K562 (cell line): ENCODE measurements around the gene NRXN2. TPM values are rescaled to one million over a fixed set of nuclear protein-coding genes. Genes with fewer than 3 reads are reported as not detected.

ENCODE experiments used
- ARID4B ChIP-seq: sonication (generic); formaldehyde crosslinking; IDR thresholded peaks from 2 replicates; pipeline ENCODE4 v1.8.0; 2022; ENCODE audit warnings: mild to moderate bottlenecking, missing genetic modification reagents
- ATF1 ChIP-seq, 2 experiments: fragments of 450-650 bp in 1 of 2; IDR thresholded peaks; 2 replicates each; pipeline ENCODE4 v1.6.1; 2016; ENCODE audit warnings: missing compliant biosample characterization in 1 of 2, missing genetic modification characterization in 1 of 2
- BRD4 ChIP-seq: fragments of 200-600 bp; sonication (generic); IDR thresholded peaks from 2 replicates; pipeline ENCODE4 v1.6.1; 2017; ENCODE audit warnings: inconsistent platforms
- CTCFL ChIP-seq: IDR thresholded peaks from 2 replicates; pipeline ENCODE4 v1.6.1; 2011; ENCODE audit warnings: borderline replicate concordance, low read depth, mild to moderate bottlenecking, moderate library complexity, low read length; ENCODE audit not compliant: insufficient read depth, poor library complexity, severe bottlenecking
- ESRRB ChIP-seq: fragments of 250-450 bp; sonication (Bioruptor Pico); IDR thresholded peaks from 2 replicates; pipeline ENCODE4 v1.5.0; 2020; ENCODE audit warnings: mild to moderate bottlenecking, moderate library complexity, borderline replicate concordance
- ETS1 ChIP-seq: conservative IDR thresholded peaks from 2 replicates; pipeline ENCODE4 v1.6.1; 2011; ENCODE audit warnings: low read depth, mild to moderate bottlenecking, low read length; ENCODE audit not compliant: control insufficient read depth
- HMG20A ChIP-seq: fragments of 450-650 bp; formaldehyde crosslinking; conservative IDR thresholded peaks from 2 replicates; pipeline ENCODE4 v1.4.0; 2020; ENCODE audit warnings: mild to moderate bottlenecking, mixed read lengths
- HNRNPL ChIP-seq: fragments of 200-400 bp; formaldehyde crosslinking; IDR thresholded peaks from 2 replicates; pipeline ENCODE4 v1.6.1; 2017; ENCODE audit warnings: low read depth, mild to moderate bottlenecking, low read length
- KLF1 ChIP-seq: fragments of 450-650 bp; IDR thresholded peaks from 2 replicates; pipeline ENCODE4 v1.6.1; 2016; ENCODE audit warnings: missing genetic modification characterization, missing compliant biosample characterization
- KLF16 ChIP-seq: IDR thresholded peaks from 2 replicates; pipeline ENCODE4 v1.6.1; 2016; ENCODE audit warnings: antibody characterized with exemption
- PATZ1 ChIP-seq: fragments of 250-450 bp; sonication (Bioruptor Pico); IDR thresholded peaks from 2 replicates; pipeline ENCODE4 v1.5.0; 2020; ENCODE audit warnings: mild to moderate bottlenecking, borderline replicate concordance
- POLR2A ChIP-seq: fragments of 450-650 bp; conservative IDR thresholded peaks from 2 replicates; pipeline ENCODE4 v1.6.1; 2016
- RHOXF2B ChIP-seq: fragments of 250-450 bp; sonication (Bioruptor Pico); conservative IDR thresholded peaks from 2 replicates; pipeline ENCODE4 v1.5.1; 2021
- SRSF3 ChIP-seq: fragments of 200-400 bp; formaldehyde crosslinking; IDR thresholded peaks from 2 replicates; pipeline ENCODE4 v1.6.1; 2016; ENCODE audit warnings: mild to moderate bottlenecking, low read length, moderate library complexity; ENCODE audit not compliant: insufficient read depth
- TGIF2 ChIP-seq: sonication (generic); formaldehyde crosslinking; IDR thresholded peaks from 2 replicates; pipeline ENCODE4 v1.8.1; 2022; ENCODE audit warnings: mild to moderate bottlenecking, missing genetic modification reagents, moderate library complexity
- ZKSCAN1 ChIP-seq: fragments of 150-350 bp; IDR thresholded peaks from 2 replicates; pipeline ENCODE4 v1.6.1; 2016; ENCODE audit warnings: low read depth, low read length
- ZNF780A ChIP-seq: fragments of 250-450 bp; sonication (Bioruptor Pico); IDR thresholded peaks from 2 replicates; pipeline ENCODE4 v1.5.0; 2021; ENCODE audit warnings: mild to moderate bottlenecking
- polyA plus RNA-seq, 8 experiments: library from polyadenylated mRNA; depleted of rRNA in 4 of 8; stranded (reverse) in 5 of 8; unstranded in 3 of 8; fragments of >200 nt; fragmentation: Nextera tagmentation in 2 of 8; fragmentation: Illumina TruSeq in 1 of 8; extraction: Ambion mirVana in 2 of 8; extraction: Trizol in 1 of 8; gene quantifications; 2 replicates each; pipeline versions ENCODE4 v1.2.1 to v1.2.3, GENCODE V29; 2011 to 2014; ENCODE audit warnings: inconsistent platforms in 1 of 8, missing spikeins in 1 of 8
- total RNA-seq, 7 experiments: library from RNA; depleted of rRNA in 6 of 7; stranded (reverse); fragments of >200 nt in 6 of 7; fragmentation: Illumina TruSeq in 2 of 7; extraction: Trizol in 2 of 7; gene quantifications; 2 replicates each; pipeline versions ENCODE4 v1.2.1 to v1.2.3, GENCODE V29; 2011 to 2021; ENCODE audit warnings: low replicate concordance in 1 of 7

The NRXN2 gene
- total and polyA plus RNA-seq, 9 of the 15 experiments (the other 6 are each of a cell fraction or from before 2014, with no cell fraction given), result 0.07 to 0.47 (median 0.15) TPM; not detected in 4

- no peak for TF ChIP-seq ARID4B
- no peak for TF ChIP-seq KLF16
- TF ChIP-seq CTCFL, result no peak
- TF ChIP-seq ZKSCAN1, result no peak
- no peak for TF ChIP-seq ESRRB
- TF ChIP-seq ETS1, result no peak
- TF ChIP-seq POLR2A, result peak; percentile 59; the same call in 1 of the 2 replicates
- no peak for TF ChIP-seq TGIF2 (CRISPR knock-in tag)
- TF ChIP-seq BRD4, result no peak
- no peak for TF ChIP-seq ZNF780A
- no peak for TF ChIP-seq KLF1 (tag)
- no peak for TF ChIP-seq HNRNPL
- TF ChIP-seq PATZ1 (CRISPR knock-in tag), result no peak
- no peak for TF ChIP-seq HMG20A (CRISPR knock-in tag)
- no peak for TF ChIP-seq SRSF3
- no peak for TF ChIP-seq RHOXF2B (CRISPR knock-in tag)
- no peak for TF ChIP-seq ATF1 (CRISPR knock-in tag; IDR thresholded peaks at IDR 0.05)
- TF ChIP-seq ATF1 (tag; IDR thresholded peaks at IDR 0.05), result no peak
Measured at GRCh38 chr11:64762674-64763525, 39.9 kb upstream of the NRXN2 start (continued).
